Progenitor cell of endocrine pancreas (in vitro differentiated cells): Measurements from ENCODE around the gene WDR31. TPM values are rescaled to one million over a fixed set of nuclear protein-coding genes. Genes with fewer than 3 reads are reported as not detected.
A peak's percentile ranks its signal among the peaks of the same experiment; 100 is the strongest.
"Not testable (repeated sequence)": the region's sequence is repeated elsewhere in the genome, so short reads cannot be mapped to it uniquely, and the experiment has no call there.

Experiments used
- DNase-seq: peaks from one replicate; pipeline ENCODE4 v3.0.0; 2021; ENCODE audit warnings: low spot score; ENCODE audit not compliant: unreplicated experiment
- H3K27ac Mint-ChIP-seq: 2 replicates; pipeline ENCODE4 v1.8.0; 2021; ENCODE audit warnings: mild to moderate bottlenecking, moderate library complexity, mixed read lengths
- H3K27me3 Mint-ChIP-seq: 2 replicates; pipeline ENCODE4 v1.8.0; 2021; ENCODE audit warnings: mixed read lengths
- H3K36me3 Mint-ChIP-seq: 2 replicates; pipeline ENCODE4 v1.8.0; 2022; ENCODE audit warnings: mixed read lengths; ENCODE audit not compliant: insufficient read depth
- H3K4me1 Mint-ChIP-seq: 2 replicates; pipeline ENCODE4 v1.8.0; 2021; ENCODE audit warnings: low read depth, mixed read lengths
- H3K4me3 Mint-ChIP-seq: 2 replicates; pipeline ENCODE4 v1.8.0; 2021; ENCODE audit warnings: low read depth, mild to moderate bottlenecking, moderate library complexity, mixed read lengths
- H3K9me3 Mint-ChIP-seq: 2 replicates; pipeline ENCODE4 v1.8.0; 2021; ENCODE audit warnings: low read depth, mixed read lengths
- CTCF ChIP-seq: fragments of 200-600 bp; sonication (generic); IDR thresholded peaks from one replicate; pipeline ENCODE4 v1.5.0; 2021; ENCODE audit warnings: antibody characterized with exemption, mild to moderate bottlenecking; ENCODE audit not compliant: unreplicated experiment
- total RNA-seq: library from RNA; stranded (reverse); gene quantifications from 2 replicates; pipeline ENCODE4 v1.2.1, GENCODE V29; 2021

WDR31 gene
- total RNA-seq, 1 donor from 2014 or later = 5.7 TPM

GRCh38 chr9:113369855-113370140 lies 29.7 kb upstream of the WDR31 start:
- DNase-seq = no peak
- H3K4me1 Mint-ChIP-seq = peaks cover 8% of the 10 kb centered on the region
- no peaks in the 10 kb centered on the region for H3K9me3 Mint-ChIP-seq
- H3K27ac Mint-ChIP-seq = peak overlapping the region; percentile 73
- no peaks in the 10 kb centered on the region for H3K27me3 Mint-ChIP-seq
- H3K4me3 Mint-ChIP-seq = no peak overlapping the region
- H3K36me3 Mint-ChIP-seq = peaks cover 13% of the 10 kb centered on the region
- TF ChIP-seq CTCF = no peak

DNA sequence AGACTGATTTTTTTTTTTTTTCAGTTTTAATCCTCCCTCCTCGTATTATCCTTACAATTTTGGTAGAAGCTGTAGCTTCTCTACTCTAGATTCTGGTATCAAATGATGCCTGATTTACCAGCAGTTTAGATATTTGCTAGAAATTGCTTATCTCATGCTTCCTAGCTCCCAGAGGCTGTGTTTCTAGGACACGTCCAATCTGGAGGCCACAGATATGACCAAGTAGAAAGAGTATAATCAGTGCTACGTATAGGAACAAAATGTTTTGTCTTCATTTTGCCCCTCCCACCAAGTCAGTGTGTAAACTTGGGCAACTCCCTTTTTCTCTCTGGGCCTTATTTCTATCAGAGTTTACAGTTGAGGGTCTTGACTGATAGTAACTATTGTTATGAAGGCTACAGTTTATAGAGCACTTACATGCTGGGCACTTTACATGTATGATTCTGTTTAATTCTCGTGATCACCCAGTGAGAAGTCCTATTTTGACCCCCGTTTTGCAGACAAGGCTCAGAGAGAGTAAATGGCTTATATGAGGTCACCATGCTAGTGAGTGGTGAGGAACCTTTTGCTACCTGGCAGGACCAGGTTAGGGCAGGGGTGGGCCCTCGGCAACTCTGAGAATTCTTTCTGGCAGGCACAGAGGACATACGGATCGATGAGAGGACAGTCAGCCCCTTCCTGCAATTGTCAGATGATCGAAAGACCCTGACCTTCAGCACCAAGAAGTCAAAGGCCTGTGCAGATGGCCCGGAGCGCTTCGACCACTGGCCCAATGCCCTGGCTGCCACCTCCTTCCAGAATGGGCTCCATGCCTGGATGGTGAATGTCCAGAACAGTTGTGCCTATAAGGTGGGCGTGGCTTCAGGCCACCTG lies 29.1 kb upstream of the WDR31 start:
- no peak overlapping the region for H3K27ac Mint-ChIP-seq
- H3K9me3 Mint-ChIP-seq = no peaks in the 10 kb centered on the region
- no peak overlapping the region for H3K4me3 Mint-ChIP-seq
- H3K36me3 Mint-ChIP-seq = peaks cover 10% of the 10 kb centered on the region
- no peak for DNase-seq
- no peak for TF ChIP-seq CTCF
- no peaks in the 10 kb centered on the region for H3K27me3 Mint-ChIP-seq
- H3K4me1 Mint-ChIP-seq = peaks cover 6% of the 10 kb centered on the region

GRCh38 chr9:113368348-113368981 lies 28.4 kb upstream of the WDR31 start:
- Mint-ChIP-seq H3K36me3 (peaks cover 11% of the 10 kb centered on the region), H3K4me1 (peaks cover 6% of the 10 kb centered on the region), H3K27me3 (no peaks in the 10 kb centered on the region), H3K4me3 (no peak overlapping the region), H3K9me3 (no peaks in the 10 kb centered on the region), H3K27ac (peak overlapping the region; percentile 38)
- no peak for DNase-seq
- no peak for TF ChIP-seq CTCF

DNA sequence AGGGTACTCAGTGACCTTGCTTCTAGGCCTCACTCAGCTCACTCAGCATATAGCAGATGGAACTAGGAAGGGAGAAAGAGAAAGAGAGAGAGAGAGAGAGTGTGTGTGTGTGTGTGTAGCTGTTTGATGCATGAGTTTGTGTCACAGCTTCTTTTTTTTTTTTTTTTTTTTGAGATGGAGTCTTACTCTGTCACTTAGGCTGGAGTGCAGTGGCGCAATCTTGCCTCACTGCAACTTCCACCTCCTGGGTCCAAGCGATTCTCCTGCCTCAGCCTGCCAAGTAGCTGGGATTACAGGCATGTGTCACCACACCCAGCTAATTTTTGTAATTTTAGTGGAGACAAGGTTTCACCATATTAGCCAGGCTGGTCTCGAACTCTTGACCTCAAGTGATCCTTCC lies 25.6 kb upstream of the WDR31 start:
- not testable (repeated sequence) for H3K27me3 Mint-ChIP-seq, DNase-seq, H3K9me3 Mint-ChIP-seq, H3K4me3 Mint-ChIP-seq, H3K27ac Mint-ChIP-seq, H3K36me3 Mint-ChIP-seq, H3K4me1 Mint-ChIP-seq

DNA sequence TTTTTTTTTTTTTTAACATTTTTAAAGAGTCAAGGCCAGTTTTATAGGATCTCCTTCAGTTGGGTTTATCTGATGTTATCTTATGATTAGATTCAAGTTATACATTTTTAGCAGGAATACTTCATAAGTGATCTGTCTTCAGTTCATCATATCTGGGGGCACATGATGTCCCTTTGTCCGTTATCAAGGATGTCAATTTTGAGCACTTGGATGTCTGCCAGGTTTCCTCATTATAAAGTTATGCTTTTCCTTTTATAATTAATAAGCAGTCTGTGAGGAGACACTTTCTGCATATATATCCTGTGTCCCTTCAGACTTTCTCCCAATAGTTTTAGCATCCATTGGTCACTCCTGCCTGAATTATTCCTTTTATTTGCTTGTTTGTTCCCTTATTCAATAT lies 24.9 kb upstream of the WDR31 start:
- peaks cover 8% of the 10 kb centered on the region for H3K36me3 Mint-ChIP-seq
- no peak for DNase-seq
- no peak for TF ChIP-seq CTCF
- H3K27ac Mint-ChIP-seq = no peak overlapping the region
- H3K9me3 Mint-ChIP-seq = no peaks in the 10 kb centered on the region
- no peaks in the 10 kb centered on the region for H3K27me3 Mint-ChIP-seq
- H3K4me3 Mint-ChIP-seq = no peak overlapping the region
- no peaks in the 10 kb centered on the region for H3K4me1 Mint-ChIP-seq

GRCh38 chr9:113363336-113363735 lies 23.3 kb upstream of the WDR31 start:
- Mint-ChIP-seq H3K4me3 (no peak overlapping the region), H3K36me3 (peaks cover 8% of the 10 kb centered on the region), H3K27ac (no peak overlapping the region), H3K4me1 (no peaks in the 10 kb centered on the region), H3K9me3 (no peaks in the 10 kb centered on the region), H3K27me3 (no peaks in the 10 kb centered on the region)
- no peak for TF ChIP-seq CTCF
- DNase-seq = no peak
